GM12875 (cell line): ENCODE data around the gene BORCS6.

Source experiments
- H3K4me3 ChIP-seq: one replicate; pipeline ENCODE4 v1.5.1; 2011; ENCODE audit warnings: low read depth, low read length, control low read depth
- CTCF ChIP-seq: IDR thresholded peaks from 2 replicates; pipeline ENCODE4 v1.5.1; 2011; ENCODE audit warnings: low read depth, mild to moderate bottlenecking, control low read depth, inconsistent platforms, low read length, moderate library complexity, borderline replicate concordance; ENCODE audit not compliant: insufficient read depth

Gene BORCS6

GRCh38 chr17:8155231-8155995 is 34.6 kb downstream of the BORCS6 start:
- peak overlapping the region; percentile 68 for H3K4me3 ChIP-seq
- no peak for TF ChIP-seq CTCF

GRCh38 chr17:8154608-8155155 is 35.3 kb downstream of the BORCS6 start:
- H3K4me3 ChIP-seq = no peak overlapping the region
- TF ChIP-seq CTCF = no peak

- TF ChIP-seq CTCF = no peak
- H3K4me3 ChIP-seq = no peak overlapping the region
Measured at GRCh38 chr17:8153957-8154607, 35.9 kb downstream of the BORCS6 start.

DNA sequence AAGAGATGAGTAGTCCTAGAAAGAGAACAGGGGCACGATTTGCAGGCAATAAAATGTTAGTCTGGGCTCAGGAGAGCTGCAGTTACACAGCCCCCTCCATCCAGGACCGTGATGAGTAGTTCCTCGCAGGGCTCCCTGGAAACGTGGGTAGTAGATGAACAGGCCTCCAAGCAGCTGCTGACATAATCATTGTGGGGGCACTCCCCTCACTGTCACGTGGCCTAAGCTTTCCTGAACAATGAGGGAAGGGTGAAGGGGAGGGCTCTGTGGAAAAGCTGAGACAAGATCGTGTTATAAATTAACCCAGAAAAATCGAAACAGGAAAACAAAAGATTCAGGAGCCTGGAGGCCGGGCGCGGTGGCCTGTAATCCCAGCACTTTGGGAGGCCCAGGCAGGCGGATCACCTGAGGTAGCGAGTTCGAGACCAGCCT is 36.4 kb downstream of the BORCS6 start:
- no peak overlapping the region for H3K4me3 ChIP-seq
- TF ChIP-seq CTCF = no peak

DNA sequence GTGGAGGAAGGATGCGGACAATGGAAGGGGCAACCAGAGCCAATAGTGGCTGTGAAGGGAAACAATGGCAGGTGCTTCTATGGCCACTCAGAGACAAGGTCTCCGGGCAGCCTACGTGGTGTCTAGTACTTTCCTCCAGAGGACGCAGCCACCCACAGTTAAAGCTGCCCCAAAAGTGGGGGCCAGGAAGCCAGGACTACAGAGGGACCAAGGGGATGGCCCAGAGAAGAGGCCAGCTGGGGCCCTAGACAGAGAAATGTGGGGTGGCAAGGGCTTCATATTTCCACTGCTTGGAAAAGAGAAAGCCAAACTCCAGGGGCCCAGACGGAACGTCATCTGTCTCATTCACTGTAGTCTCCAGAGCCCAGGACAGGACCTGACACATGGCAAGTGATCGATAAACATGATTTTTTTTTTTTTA is 36.9 kb downstream of the BORCS6 start:
- no peak for TF ChIP-seq CTCF
- H3K4me3 ChIP-seq = no peak overlapping the region

GRCh38 chr17:8152112-8152775 is 37.7 kb downstream of the BORCS6 start, which contains the start of gene PER1:
PER1 (minus strand) TSS chr17:8152404; CDS start chr17:8150706, 1,698 bp downstream.
- no peak for TF ChIP-seq CTCF
- peak within 1 kb of the TSS; percentile 94 for H3K4me3 ChIP-seq
